Central memory CD4-positive, alpha-beta T cell (primary cell): ENCODE results near the gene FAM107B.
"Not testable (repeated sequence)": the region's sequence is repeated elsewhere in the genome, so short reads cannot be mapped to it uniquely, and the experiment has no call there.

Experiments used
- DNase-seq: peaks from one replicate; pipeline ENCODE4 v3.0.0; 2022

The FAM107B gene

GRCh38 chr10:14688606-14689005, 86.1 kb downstream of the FAM107B start:
- no peak for DNase-seq

GRCh38 chr10:14688189-14688588, 86.5 kb downstream of the FAM107B start:
- not testable (repeated sequence) for DNase-seq

GRCh38 chr10:14687340-14687739, 87.4 kb downstream of the FAM107B start:
- DNase-seq: no peak

DNA sequence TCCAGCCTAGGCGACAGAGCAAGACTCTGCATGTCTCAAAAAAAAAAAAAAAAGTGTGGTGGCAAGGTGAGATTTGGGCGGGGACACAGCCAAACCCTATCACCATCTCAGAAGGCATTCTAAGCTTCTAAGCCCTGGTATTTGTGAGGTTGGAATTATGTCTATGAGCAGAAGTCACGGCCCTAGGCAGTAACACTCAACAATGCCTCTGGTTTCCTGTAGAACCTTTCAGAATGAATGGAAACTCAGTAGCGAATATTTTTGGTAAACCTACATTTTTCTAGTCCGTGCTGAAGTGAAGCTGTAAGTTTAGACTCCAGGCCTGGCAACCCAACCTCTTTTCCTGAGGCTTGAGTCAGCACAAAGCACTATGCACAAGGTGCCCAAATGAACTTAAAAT, 88.3 kb downstream of the FAM107B start:
- no peak for DNase-seq

DNA sequence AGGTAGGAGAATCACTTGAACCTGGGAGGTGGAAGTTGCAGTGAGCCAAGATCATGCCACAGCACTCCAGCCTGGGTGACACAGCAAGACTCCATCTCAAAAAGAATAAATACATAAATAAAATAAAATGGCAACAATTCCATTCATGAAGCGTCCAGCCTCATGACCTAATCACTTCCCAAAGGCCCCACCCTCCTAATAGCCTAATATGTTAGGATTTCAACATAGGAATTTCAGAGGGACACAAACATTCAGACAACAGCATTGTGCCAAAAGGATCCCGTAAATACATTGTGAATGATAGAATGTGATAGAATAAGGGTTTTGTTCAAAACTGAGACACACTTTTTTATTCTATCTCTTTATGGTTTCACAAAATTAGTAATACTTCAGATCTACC, 90.3 kb downstream of the FAM107B start:
- no peak for DNase-seq

GRCh38 chr10:14683256-14683655, 91.4 kb downstream of the FAM107B start:
- DNase-seq: no peak

- no peak for DNase-seq
Measured at GRCh38 chr10:14681802-14682201, 92.9 kb downstream of the FAM107B start.

GRCh38 chr10:14681305-14681704, 93.4 kb downstream of the FAM107B start:
- no peak for DNase-seq

GRCh38 chr10:14678637-14679036, 96.1 kb downstream of the FAM107B start:
- DNase-seq: no peak

GRCh38 chr10:14676732-14677131, 98.0 kb downstream of the FAM107B start:
- no peak for DNase-seq

DNA sequence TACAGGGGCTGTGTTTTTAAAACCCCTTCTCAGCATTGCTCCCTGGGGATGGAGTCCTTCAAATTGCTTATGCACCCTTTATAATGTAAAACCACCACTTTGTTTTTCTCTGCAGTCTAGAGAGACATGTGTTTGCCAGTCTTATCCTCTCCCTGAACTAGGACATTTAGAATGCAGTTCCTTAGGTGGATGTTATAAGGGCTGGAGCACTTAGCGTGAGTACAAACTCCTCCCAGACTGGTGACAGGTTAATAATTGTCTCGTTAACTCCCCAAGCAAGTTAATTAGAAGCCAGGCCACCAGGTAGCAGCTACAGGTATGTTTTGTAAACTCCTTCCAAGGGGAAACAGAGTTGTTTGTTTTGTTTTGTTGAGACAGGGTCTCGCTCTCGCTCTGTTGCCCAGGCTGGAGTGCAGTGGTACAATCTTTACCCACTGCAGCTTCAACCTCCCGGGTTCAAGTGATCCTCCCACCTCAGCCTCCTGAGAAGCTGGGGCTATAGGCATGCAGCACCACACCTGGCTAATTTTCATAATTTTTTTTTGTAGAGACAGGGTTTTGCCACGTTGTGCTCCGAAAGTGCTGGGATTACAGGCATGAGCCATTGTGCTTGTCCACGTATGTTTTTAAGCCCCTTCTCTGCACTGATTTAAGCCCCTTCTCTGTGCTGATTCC, 100.2 kb downstream of the FAM107B start:
- DNase-seq: no peak

- DNase-seq: no peak
Measured at GRCh38 chr10:14673189-14673861, 101.4 kb downstream of the FAM107B start.

GRCh38 chr10:14671386-14671831, 103.3 kb downstream of the FAM107B start:
- no peak for DNase-seq

DNA sequence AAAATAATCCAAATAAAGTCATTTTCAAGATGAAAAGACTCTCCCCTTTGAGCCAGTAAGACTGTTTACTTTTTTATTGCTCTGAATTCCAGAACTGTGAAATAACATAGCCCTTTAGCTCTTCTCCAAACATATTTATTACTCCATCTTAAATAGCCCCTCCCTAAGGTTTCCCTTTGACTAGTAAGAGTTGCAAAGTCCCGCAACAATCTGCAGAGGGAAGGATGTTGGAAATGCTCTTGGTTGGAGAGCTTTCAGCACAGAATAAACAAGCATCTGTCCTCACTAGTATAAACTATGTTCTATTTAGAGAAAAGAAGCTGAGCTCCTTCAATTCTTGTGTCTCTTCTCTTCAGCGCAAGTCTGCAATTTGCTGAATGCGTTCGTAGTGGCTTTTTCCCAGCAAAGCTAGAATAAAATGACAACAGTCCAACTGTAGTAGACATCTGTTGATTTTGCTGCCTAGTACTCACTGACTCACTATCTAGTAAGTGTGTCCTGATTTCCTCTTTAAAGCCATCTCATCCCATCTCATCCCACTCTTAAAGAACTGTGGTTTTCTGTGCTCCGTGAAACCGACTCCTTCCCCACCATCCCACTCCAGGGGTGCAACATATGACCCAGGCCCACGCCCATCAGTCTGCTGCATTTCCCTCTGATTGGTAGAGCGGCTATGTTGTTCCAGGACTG, 104.0 kb downstream of the FAM107B start:
- DNase-seq: no peak

- DNase-seq: no peak
Measured at GRCh38 chr10:14669576-14669975, 105.1 kb downstream of the FAM107B start.

DNA sequence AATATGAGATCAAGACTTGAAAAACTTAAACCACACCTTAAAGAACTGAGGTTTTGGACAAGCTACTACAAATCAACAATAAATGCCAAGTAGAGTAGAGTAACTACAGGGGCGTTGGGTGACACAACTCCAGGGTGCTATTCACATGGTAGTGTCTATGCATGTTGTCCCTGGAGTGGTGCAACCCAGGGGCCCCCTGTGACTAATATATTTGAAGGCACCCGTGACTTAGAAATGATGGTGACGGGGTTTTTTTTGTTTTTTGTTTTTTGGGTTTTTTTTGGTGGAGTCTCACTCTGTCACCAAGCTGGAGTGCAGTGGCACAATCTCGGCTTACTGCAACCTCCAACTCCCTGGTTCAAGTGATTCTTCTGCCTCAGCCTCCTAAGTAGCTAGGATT, 106.9 kb downstream of the FAM107B start:
- no peak for DNase-seq

- DNase-seq: no peak
Measured at GRCh38 chr10:14667280-14667679, 107.4 kb downstream of the FAM107B start.

DNA sequence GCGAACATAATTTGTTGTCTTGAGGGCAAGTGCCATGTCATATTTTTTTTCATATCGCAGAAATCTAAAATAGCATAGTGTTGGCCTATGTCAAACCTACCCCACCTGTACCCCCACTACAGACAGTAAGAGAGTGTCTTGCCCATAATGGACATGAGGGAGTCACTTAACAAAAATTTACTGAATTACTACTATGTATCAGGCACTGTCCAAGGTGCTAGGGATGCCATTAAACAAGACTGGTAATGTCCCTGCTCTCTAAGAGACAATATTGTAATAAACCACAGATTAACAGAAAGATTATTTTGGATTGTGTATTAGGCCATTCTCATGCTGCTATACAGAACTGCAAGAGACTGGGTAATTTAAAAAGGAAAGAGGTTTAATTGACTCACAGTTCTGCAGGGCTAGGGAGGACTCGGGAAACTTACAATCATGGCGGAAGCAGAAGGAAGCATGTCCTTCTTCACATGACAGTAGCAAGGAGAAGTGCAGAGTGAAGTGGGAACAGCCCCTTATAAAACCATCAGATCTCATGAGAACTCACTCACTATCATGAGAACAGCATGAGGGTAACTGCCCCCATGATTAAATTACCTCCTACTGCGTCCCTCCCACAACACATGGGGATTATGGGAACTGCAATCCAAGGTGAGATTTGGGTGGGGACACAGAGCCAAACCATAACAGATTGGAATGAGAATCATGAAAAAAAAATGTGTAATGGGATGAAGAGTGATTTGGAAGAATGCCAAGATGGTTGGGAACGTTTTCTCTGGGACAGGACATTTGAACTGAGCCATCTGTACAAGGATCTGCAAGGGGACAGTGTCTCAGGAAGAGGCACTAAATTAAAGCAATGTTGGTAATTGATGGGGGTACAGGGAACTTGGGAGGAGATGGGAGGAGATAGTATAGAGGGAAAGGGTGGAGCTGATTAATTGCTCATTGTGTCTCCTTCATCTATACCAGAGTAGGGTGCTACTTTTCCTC, 108.5 kb downstream of the FAM107B start:
- DNase-seq: no peak

GRCh38 chr10:14665304-14665703, 109.4 kb downstream of the FAM107B start:
- DNase-seq: no peak

GRCh38 chr10:14664345-14664744, 110.4 kb downstream of the FAM107B start:
- no peak for DNase-seq

GRCh38 chr10:14661818-14662217, 112.9 kb downstream of the FAM107B start:
- no peak for DNase-seq

GRCh38 chr10:14660831-14661230, 113.9 kb downstream of the FAM107B start:
- no peak for DNase-seq
